Measurements from ENCODE around the gene TMEM242. TPM values are rescaled to one million over a fixed set of nuclear protein-coding genes. Genes with fewer than 3 reads are reported as not detected.

The TMEM242 gene
- total and polyA plus RNA-seq, 2 of the 8 experiments (the other 6 are each of a cell fraction or from before 2014, with no cell fraction given), result 2.4 to 9.0 TPM

GRCh38 chr6:157263146-157263545 is 60.2 kb downstream of the TMEM242 start:
- no peak overlapping the region for H4K8ac ChIP-seq (ENCODE audit: extremely low read depth, insufficient read depth, low read length)
- no peak overlapping the region for H3K56ac ChIP-seq (replicated peaks; ENCODE audit: insufficient read length, low read depth, low read length)
- no peak overlapping the region for H2BK12ac ChIP-seq (ENCODE audit: low read depth, low read length)
- peaks cover 0 to 6% (median 2%) of the 10 kb centered on the region in 4 experiments; a peak in 2 of 7 replicates for H3K4me1 ChIP-seq (replicated peaks in 1 of 4; ENCODE audit: control insufficient read depth in 3 of 4, insufficient read depth in 4 of 4, low read length in 3 of 4)
- 98% methylated on average over 5 of the region's 5 CpGs; no CpG with 5 or more reads in 1 of the 2 experiments for WGBS, 2 experiments (ENCODE audit: extremely low coverage in 1 of 2, insufficient coverage in 1 of 2, insufficient read length in 1 of 2, insufficient replicate concordance in 2 of 2, low coverage in 1 of 2, low lambda C conversion rate in 2 of 2, missing lambda C conversion rate in 1 of 2)
- no peak overlapping the region for H3K14ac ChIP-seq (ENCODE audit: insufficient read length)
- H4K91ac ChIP-seq (replicated peaks; ENCODE audit: insufficient read length, low read length), result no peak overlapping the region
- H3K79me1 ChIP-seq (ENCODE audit: low read depth, low read length), result no peaks in the 10 kb centered on the region
- no peak overlapping the region for H2BK5ac ChIP-seq (ENCODE audit: low read depth, low read length)
- no peak overlapping the region for H3K23ac ChIP-seq (ENCODE audit: insufficient read length)
- H3K23me2 ChIP-seq (ENCODE audit: low read depth, low read length), result peaks cover 4% of the 10 kb centered on the region; the same call in 1 of the 2 replicates
- no peak overlapping the region for H3K9ac ChIP-seq (replicated peaks in 1 of 4; ENCODE audit: extremely low read depth in 1 of 4, low read depth in 3 of 4, low read length in 3 of 4)
- H3K27ac ChIP-seq (ENCODE audit: low read depth, low read length), result no peak overlapping the region
- no peak overlapping the region for H3K4ac ChIP-seq (replicated peaks; ENCODE audit: insufficient read length, low read depth, low read length)
- H2BK120ac ChIP-seq (replicated peaks; ENCODE audit: low read depth, low read length), result no peak overlapping the region
- no peak overlapping the region for H4K5ac ChIP-seq (ENCODE audit: insufficient read length, low read depth, low read length)
- DNase-seq (ENCODE audit: low read depth in 1 of 2, low spot score in 2 of 2) (no peak), FAIRE-seq (no peak)
- H3K4me2 ChIP-seq (ENCODE audit: insufficient read depth in 1 of 2, low read depth in 2 of 2, low read length in 2 of 2), result no peak overlapping the region
- H3K27me3 ChIP-seq (replicated peaks in 1 of 4; ENCODE audit: control insufficient read depth in 3 of 4, extremely low read depth in 1 of 4, insufficient read depth in 3 of 4, low read length in 3 of 4), result no peaks in the 10 kb centered on the region; a peak in 1 of 7 replicates
- POLR2A ChIA-PET (ENCODE audit: partially characterized antibody), result no interaction called here
- H2AFZ ChIP-seq (ENCODE audit: low read length), result no peak overlapping the region
- no peak overlapping the region for H2BK20ac ChIP-seq (ENCODE audit: low read length)
- peaks cover 0 to 4% of the 10 kb centered on the region in 2 experiments for H4K20me1 ChIP-seq (replicated peaks in 1 of 2; ENCODE audit: control insufficient read depth in 1 of 2, insufficient read depth in 2 of 2, low read length in 2 of 2)
- no peaks in the 10 kb centered on the region for H3K79me2 ChIP-seq (ENCODE audit: control insufficient read depth in 1 of 2, insufficient read depth in 2 of 2, low read length in 2 of 2)
- H3K18ac ChIP-seq (ENCODE audit: extremely low read depth, low read length), result no peak overlapping the region
- no peak overlapping the region for H2AK5ac ChIP-seq (ENCODE audit: low read depth, low read length)
- no peak overlapping the region for H3K4me3 ChIP-seq (ENCODE audit: extremely low read depth in 1 of 4, insufficient read depth in 2 of 4, low read depth in 3 of 4, low read length in 4 of 4)
- no peak overlapping the region for H2BK15ac ChIP-seq (ENCODE audit: low read length)
- CTCF ChIA-PET (ENCODE audit: partially characterized antibody), result interaction anchor here (2.6 to 4.3 kb wide), 2 partner anchors 12 to 27 kb away, joined by 12 to 17 read pairs; no protein-coding TSS in a partner anchor
- no peaks in the 10 kb centered on the region for H3K9me3 ChIP-seq (ENCODE audit: insufficient read depth in 2 of 2, low read depth in 1 of 2, low read length in 1 of 2)
- no peaks in the 10 kb centered on the region for H3K36me3 ChIP-seq (ENCODE audit: control insufficient read depth in 2 of 4, insufficient read depth in 4 of 4, low read length in 3 of 4)
- TF ChIP-seq CTCF (IDR thresholded peaks at IDR 0.05; ENCODE audit: control extremely low read depth in 1 of 3, insufficient read depth in 1 of 3, low read depth in 1 of 3, low read length in 3 of 3) (no peak), EGR1 (IDR thresholded peaks at IDR 0.05; ENCODE audit: borderline replicate concordance, low read depth, low read length) (no peak), KDM5A (IDR thresholded peaks at IDR 0.05; ENCODE audit: low read length) (no peak), KDM1A (IDR thresholded peaks at IDR 0.05; ENCODE audit: borderline replicate concordance, low read length) (no peak), CHD1 (IDR thresholded peaks at IDR 0.05; ENCODE audit: low read depth, low read length) (no peak), HDAC2 (IDR thresholded peaks at IDR 0.05; ENCODE audit: borderline replicate concordance in 1 of 2, low read depth in 2 of 2, low read length in 2 of 2) (no peak), NRF1 (IDR thresholded peaks at IDR 0.05; ENCODE audit: low read depth, low read length) (no peak), RXRA (IDR thresholded peaks at IDR 0.05; ENCODE audit: insufficient read depth, low read depth, low read length) (no peak), CREB1 (IDR thresholded peaks at IDR 0.05) (no peak), SIN3A (conservative IDR thresholded peaks at IDR 0.05 in 1 of 2, IDR thresholded peaks at IDR 0.05 in 1 of 2; ENCODE audit: low read depth in 1 of 2, low read length in 2 of 2) (no peak), BRCA1 (IDR thresholded peaks at IDR 0.05; ENCODE audit: low read depth, low read length) (no peak), TCF12 (IDR thresholded peaks at IDR 0.05; ENCODE audit: low read depth, low read length) (no peak)

Data from H1 (cell line).